Mucosa of gallbladder (tissue), 1 donor: ENCODE data around the gene TLR4. TPM values are rescaled to one million over a fixed set of nuclear protein-coding genes. Genes with fewer than 3 reads are reported as not detected.
A peak's percentile ranks its signal among the peaks of the same experiment; 100 is the strongest.

ENCODE experiments used
- DNase-seq: peaks from one replicate; pipeline ENCODE4 v3.0.0-alpha.2; 2020; ENCODE audit warnings: low spot score
- total RNA-seq: library from RNA; stranded (reverse); gene quantifications from one replicate; pipeline ENCODE4 v1.2.1, GENCODE V29; 2021
- donor health status: DM: no; HTN: no; CAD: no.

Gene TLR4
- total RNA-seq, 1 donor from 2014 or later, result 9.8 TPM

DNA sequence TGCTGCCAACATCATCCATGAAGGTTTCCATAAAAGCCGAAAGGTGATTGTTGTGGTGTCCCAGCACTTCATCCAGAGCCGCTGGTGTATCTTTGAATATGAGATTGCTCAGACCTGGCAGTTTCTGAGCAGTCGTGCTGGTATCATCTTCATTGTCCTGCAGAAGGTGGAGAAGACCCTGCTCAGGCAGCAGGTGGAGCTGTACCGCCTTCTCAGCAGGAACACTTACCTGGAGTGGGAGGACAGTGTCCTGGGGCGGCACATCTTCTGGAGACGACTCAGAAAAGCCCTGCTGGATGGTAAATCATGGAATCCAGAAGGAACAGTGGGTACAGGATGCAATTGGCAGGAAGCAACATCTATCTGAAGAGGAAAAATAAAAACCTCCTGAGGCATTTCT is 10.1 kb downstream of the TLR4 start:
- DNase-seq, result no peak

DNA sequence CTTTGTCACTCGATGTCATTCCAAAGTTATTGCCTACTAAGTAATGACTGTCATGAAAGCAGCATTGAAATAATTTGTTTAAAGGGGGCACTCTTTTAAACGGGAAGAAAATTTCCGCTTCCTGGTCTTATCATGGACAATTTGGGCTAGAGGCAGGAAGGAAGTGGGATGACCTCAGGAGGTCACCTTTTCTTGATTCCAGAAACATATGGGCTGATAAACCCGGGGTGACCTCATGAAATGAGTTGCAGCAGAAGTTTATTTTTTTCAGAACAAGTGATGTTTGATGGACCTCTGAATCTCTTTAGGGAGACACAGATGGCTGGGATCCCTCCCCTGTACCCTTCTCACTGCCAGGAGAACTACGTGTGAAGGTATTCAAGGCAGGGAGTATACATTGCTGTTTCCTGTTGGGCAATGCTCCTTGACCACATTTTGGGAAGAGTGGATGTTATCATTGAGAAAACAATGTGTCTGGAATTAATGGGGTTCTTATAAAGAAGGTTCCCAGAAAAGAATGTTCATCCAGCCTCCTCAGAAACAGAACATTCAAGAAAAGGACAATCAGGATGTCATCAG is 11.3 kb downstream of the TLR4 start:
- DNase-seq, result no peak

DNA sequence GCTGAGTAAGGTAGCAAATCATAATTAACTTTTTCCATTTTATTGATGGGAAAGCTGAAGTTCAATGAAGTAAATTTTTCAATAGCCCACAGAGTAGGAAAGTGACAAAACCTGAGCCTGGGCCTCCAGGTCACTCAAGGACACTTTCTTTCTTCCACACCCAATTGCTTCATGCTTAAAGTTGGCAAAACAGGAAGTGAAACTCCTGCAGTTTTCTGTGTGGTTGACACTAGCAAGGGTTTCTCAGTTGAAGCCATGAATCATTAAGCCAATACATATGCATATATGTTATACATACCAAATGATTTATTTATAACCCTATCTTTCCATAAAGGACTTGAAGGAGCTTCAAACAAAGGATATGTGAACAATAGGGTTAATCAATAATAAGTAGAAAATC is 13.9 kb downstream of the TLR4 start:
- peak; percentile 12 for DNase-seq

DNA sequence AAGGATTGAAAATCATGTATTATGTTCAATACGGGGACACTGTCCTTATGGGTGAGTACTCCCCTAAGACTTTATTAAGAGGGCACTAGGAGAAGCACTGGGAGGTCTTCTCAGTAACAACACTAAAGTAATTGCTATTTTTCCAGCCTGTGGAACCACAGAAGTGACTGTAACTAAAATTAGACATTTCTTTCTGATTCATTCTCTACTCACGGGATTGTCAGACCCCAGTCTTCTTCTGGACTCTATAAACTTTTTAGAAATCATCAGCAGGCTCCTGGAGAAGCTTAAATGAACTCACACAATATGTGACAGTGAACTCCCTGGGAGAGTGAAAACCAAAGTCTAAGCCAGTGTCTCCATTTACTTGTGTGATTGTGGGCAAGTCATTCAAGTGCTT is 14.5 kb downstream of the TLR4 start:
- DNase-seq, result no peak

DNA sequence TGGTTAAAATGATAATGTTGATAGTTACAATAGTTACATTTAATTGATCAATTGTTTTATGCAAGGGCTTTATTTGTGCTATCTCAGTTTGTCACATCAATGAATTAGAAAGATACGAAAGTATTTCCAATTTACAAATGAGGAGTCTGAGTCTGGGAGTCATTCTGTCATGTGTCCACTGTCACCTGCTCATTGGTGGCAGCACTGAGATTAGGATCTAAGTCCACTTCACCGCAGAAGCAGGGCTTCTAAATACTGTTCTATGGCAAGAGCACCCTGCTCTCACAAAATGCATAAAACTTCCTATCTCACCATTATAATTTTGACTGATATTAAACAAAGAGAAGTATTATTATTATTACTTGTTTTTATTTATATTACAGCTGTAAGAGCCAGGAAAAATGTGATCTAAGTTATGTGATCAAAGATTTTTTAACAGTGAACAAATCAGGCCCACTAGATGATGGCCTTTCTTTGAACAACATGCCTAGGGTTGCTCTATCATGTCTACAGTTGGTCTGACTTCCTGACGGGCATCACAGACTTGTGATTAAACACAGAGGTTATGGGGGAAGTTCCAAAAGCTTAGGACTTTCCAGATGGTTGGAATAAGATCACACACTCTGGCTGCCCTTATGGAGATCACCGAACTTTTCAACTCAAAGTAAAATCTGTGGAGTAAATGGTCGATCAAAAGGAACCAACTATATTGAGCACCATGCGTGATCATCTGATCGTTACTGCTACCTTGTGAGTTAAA is 15.1 kb downstream of the TLR4 start:
- no peak for DNase-seq

DNA sequence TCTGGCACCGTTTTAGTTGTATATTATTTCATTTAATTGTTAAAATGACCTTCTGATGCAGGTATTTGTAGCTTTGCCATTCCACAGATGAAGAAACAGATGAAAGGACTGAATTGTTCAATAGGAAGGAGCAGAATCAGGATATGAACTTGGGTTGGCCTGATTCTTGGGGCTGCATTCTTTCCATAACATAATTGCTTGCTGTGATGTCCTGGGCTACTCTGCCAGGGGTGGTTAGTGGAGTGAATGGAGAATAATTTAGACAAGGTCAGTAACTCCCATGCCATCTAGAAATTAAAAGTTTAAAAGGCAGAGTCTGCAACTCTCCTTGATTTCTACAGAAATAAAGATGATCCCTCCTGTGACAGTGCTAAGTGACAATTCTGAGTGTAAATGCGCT is 15.9 kb downstream of the TLR4 start:
- no peak for DNase-seq

DNA sequence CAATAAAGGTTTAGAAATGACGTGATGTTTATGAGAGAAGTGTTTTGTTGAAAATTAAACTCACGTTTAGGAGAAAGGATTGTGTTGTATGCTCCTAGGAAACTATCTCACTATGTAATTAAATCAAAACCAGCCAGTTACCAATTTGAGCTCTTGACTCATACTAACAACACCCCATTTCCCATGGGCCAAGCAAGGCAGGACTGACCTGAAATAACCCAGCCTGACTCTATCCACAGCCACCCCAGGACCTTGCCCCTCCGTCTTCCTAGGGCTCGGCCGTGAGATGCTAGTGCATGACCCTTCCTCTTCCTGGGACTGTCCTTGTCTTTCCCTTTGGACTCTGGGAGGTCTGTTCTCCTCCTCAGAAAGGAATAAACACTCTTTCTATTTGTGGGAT is 16.4 kb downstream of the TLR4 start:
- no peak for DNase-seq

DNA sequence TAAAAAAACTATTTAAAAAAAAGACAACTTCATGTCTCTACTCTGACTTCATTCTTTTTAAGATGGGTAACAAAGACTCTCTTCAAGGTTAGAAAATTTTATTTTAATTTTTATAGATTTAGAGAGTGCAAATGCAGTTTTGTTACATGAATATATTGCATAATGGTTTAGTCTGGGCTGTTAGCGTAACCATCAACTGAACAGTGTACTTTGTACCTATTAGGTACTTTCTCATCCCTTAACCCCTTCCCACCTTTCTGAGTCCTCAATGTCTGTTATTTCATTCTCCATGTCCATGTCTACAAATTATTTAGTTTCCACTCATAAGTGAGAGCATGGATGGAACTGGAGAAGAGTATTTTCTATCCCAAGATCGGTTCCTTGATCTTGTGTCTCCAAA is 16.8 kb downstream of the TLR4 start:
- no peak for DNase-seq

DNA sequence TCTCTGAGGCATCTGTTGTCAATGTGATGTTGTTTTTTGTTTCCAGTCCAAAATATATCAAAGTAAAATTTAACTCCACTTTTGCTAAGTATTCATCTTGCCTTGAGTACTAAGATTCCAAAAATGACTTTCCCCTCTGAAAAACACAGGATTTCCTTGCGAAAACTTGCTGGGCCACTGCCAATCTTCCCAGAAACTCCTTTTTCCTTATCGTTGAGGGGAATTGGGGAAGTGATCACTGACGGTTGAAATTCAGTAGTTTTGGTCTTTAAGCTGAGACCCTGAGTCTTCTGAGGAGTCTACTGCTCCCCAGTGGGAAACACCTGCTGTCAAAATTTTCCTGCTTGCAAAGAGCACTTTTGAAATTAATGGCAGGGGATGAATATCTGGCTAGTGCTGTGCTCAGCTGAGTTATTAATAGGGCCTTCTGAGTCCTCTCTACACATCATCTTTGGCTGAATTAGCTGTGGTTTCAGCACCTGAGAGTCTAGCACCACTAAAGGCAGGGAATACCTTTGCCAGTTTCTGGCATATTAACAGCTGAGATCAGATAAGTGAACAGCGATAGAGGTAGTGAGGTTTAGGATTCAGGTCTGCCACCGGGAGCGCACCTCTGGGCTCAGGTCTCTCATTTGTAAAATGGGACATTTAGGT is 18.0 kb downstream of the TLR4 start:
- no peak for DNase-seq

DNA sequence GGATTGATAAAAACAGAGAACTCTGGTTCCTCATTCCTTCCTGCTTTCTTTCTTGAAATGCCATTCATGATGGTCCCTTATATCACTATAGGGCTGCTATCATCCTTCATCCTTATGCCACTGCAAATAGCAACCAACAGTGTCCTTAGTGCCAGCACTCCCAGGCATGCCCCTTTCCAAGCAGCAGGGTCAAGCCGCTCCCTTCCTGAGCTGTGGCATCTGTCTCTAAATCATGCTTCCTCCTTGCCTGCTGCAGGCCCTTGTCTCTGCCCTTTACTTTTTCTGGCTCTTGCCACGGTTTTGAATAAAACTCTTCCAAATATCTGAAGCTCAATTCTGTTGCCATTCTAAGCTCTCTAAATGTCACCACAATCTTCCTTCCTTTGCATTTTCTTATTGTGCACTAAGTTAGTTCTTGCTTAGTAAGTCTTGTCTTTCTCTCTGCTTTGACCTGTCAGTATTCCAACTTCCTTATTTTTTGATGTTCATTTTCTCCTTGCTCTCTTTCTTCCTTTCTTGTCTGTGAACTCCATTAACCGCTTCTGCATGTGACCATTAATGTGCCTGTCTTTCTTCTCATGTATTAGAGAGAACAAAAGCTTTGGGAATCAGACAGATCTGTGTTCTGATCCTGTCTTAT is 19.9 kb downstream of the TLR4 start:
- DNase-seq, result no peak

DNA sequence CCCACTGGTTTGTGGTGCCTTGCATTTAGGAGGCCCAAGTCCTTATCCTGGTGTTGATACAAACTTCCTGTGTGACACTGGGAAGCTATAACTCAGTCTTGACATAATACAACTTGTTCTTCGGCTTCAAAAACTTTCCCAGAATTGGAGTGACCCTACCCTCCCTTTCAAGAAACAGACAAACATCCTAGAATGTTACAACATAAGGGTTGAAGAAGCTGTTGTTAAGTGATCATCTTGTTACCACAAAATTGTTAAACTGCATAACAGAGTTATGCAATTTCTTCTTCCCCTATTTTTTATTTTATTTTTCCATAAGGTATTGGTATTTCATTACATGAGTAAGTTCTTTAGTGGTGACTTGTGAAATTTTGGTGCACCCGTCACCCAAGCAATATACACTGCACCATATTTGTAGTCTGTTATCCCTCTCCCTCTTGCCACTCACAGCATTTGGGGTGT is 21.3 kb downstream of the TLR4 start:
- no peak for DNase-seq

DNA sequence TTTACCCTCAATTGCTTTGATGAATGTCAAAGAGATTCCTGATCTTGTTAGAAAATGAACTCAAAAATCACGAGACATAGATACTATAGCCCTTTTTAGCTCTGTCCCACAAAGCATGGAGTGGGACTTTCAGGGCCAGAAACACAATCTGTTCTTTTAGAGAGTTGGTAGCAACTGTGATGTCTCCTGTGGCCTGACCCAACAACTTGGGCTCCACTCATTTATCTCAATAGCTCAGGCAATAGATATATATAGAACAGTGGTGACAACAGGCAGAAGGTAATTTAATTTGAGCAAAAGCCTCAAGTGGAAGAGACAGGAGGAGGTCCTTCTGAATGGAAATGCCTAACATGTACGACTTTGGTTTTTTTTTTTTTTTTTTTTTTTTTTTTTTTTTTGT is 25.2 kb downstream of the TLR4 start:
- DNase-seq, result no peak

DNA sequence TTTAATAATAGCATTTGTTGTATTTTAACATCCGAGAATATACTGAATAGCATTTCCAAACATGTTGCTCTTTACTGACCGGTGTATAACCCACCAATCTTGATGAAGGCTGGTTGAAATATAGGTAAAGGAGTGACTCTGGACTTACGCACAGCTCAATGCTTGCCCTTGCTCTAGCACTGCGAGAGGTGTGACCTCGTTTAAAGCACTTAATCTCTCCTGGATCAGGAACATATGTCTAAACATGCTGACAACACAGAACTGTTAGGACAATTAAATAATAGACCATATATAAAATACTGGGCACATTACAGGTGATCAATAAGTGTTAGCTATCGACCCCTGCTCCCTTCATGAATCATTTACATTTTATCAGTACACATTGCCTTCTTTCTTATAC is 28.3 kb downstream of the TLR4 start:
- DNase-seq, result no peak

DNA sequence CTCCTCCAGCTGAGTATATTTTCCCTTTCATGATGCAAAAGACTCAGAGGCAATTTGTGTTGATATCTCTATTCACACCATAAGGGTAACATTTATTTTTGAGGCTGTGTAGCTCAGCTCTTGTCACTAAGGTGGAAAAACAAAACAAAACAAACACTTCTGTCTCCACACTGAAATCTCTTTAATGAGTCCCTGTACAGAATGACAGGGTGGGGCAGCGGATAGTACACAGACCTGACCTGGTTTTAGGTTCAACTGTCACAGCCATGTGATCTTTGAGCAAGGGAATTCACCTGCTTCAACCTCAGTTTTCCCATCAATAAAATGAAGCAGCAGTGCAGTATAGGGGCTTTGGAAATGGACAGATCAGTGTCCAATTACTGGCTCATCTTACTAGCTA is 29.3 kb downstream of the TLR4 start:
- no peak for DNase-seq

DNA sequence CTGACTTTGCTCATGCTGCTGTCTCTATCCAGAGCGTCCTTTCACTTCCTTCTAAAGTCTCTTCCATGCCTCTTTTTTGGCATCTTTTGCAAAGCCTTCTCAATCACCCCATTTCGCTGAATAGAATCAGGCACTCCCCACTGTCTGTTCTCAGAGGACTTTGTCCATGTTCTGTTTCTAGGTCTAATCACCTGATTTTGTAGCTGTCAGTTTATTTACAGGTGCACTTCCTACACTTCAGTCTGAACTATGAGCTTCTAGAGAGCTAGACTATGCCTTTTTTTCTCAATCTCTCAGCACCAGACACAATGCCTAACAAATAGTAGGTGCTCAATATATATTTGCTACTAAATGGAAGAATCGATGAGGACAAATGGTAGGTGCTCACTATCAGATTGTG is 29.9 kb downstream of the TLR4 start:
- DNase-seq, result no peak

DNA sequence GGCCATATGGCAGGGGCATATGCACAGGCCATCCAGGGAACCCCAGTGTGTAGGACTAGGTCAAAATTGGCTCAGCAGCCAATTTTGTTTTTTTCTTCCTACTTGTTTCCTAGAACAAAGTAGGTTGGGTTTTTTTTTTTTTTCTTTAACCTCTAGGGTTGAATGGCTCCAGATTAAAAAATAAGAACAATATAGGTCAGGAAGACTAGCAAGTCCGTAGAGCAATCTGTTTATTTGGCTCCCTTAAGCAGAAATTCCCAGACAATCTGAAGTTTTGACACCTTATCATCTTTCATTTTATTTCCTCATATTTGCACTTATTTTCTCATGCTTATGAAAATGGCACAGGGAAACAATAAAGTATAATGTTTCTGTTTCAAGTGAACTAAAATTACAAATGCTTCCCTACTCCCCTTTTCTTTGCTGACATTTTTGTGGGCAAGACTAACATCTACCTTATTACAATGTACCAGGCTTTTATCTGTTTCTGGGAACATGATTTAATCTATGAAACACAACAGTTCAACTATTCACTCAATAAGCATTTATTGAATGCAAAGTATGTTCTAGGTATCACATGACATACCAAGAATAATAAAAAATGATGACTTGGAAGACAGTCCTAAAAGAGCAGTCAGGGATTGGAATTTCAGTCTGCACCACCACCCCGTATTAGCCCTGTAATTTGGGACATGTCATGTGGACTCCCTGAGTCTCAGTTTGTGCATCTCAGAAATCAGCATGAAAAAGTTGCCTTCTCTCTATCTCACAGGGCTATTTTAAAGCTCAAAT is 30.5 kb downstream of the TLR4 start:
- no peak for DNase-seq

DNA sequence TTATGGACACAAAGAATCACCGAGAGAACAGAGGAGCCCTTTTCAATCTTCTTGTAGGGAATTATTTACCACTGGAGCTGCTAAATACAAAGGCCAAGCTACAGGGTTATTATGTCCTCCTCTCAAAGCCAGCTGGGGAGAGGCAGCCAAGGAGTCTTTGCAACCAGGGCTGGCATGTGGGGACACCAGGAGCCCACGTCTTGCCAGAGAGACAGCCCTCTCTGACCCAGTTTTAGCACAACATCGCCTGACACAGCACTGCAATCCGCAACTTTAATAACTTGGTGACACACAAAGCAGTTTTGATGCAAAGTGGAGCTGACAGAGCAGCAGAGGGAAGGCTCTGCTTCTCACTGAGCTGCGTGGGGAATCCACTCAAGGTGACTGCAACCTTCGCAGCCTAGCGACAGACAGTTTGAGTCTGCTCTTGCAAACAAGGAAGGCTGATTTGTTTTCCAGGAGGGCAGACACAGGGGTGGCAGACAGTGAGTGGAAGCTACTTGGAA is 33.6 kb downstream of the TLR4 start:
- DNase-seq, result no peak

DNA sequence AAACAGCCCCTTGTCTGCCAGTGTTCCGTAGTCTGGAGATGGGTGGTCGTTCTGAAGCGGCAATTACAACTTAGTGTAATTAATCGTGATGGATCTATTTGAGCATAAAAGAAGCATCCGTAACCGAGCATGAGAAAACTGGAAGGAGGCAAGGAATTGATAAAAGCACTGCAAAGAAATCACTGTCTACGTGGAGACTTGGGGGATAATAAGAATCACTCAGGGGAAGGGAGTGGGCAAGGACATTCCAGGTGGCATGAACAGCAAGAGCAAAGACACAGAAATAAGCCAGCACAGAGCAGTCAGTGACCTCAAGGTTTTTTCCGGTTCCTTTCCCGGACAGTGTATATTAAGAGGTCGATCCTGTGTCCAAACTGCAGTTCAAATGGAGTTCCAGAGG is 35.0 kb downstream of the TLR4 start:
- no peak for DNase-seq

DNA sequence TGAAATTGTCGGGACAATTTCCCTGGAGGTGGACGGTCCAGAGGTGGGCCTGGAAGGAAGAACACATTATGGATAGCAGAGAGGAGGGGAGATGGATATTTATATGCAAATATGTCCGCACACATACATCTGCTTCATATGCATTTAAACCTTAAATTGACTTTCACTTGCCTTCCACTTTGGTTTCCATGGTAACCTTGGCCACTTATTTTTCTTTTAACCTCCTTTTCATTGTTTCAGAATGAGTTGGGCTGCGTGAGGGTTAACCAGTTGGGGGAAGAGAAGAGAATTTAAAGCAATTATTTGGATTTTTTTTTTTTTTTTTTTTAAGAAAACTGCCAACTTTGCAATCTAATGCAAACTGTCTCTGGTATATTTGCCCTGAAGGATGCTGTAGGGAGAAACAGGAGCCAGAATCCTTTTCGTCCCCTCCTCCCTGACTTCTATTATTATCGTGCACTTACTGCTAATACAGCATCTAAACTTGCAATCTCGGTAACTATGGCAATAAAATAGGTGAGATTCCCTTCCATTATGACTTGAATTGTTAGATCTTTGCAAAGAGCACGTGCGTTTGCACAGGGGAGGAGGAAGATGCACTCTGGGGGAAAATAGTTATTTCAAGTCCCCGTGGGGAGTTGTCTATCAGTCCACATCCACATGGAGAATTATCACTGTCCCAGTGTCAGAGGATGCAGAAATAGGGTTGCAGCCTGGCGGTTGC is 35.6 kb downstream of the TLR4 start:
- DNase-seq, result no peak

DNA sequence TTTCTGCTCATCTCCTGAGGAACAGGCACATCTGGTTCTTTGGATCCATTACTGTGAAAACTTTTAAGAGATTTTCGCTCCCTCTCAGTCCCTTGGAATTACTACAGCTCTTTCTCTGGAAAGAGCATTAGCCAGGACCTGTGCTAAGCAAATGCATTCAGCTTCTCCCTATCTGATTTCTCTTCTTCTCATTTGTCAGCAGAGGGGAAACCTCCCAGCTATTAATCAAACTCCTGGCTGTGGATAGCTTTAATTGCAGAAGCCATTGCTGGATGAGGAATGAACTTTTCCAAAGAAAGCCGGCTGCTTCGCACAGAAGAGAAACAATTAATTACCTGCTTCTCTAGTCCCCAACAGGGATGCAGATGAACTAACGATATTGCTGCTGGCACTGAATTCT is 37.9 kb downstream of the TLR4 start:
- DNase-seq, result no peak

DNA sequence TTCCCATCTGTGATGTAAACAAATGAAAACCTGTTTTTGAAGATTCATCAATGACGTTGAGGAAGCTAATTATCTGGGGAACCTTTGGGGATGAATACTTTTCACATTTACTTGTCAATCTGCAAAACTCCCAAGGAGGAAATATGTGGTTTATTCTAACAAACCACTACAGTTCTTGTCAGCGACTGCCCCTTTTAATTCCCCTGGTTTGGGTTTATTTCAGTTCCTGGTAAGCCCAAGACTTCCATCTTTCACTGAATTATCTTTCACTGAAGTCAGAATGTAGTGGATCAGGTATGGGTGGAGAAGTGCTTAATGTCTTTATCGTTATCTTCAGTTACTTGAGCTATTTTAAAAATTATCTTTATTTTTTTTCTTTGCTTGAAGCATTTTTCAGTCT is 40.2 kb downstream of the TLR4 start:
- no peak for DNase-seq
